Caco-2 (cell line): ENCODE measurements around the gene PRSS21. TPM values are rescaled to one million over a fixed set of nuclear protein-coding genes. Genes with fewer than 3 reads are reported as not detected.

Experiments
- BruUV-seq: library from RNA; stranded (reverse); fragments of 400-500 nt; replicated peaks from 2 replicates; lab custom pipeline; 2021; lab: Mats Ljungman, UMichigan
- CTCF ChIA-PET: fragments of 300-600 bp; sonication (Branson Sonifier 250); formaldehyde crosslinking; loops from one replicate; lab custom pipeline; 2022; ENCODE audit warnings: antibody characterized with exemption; lab: Charles Lee
- POLR2A ChIA-PET: fragments of 300-600 bp; sonication (Branson Sonifier 250); formaldehyde crosslinking; loops from one replicate; lab custom pipeline; 2022; ENCODE audit warnings: antibody characterized with exemption; lab: Charles Lee
- DNase-seq, 2 experiments: peaks; one replicate each; pipeline versions ENCODE4 v3.0.0 to v3.0.0-alpha.2; 2020 to 2022
- H3K27me3 ChIP-seq: replicated peaks from 2 replicates; pipeline ENCODE4 v1.6.0; 2011; ENCODE audit warnings: low read length; ENCODE audit not compliant: control insufficient read depth, insufficient read depth
- H3K36me3 ChIP-seq: 2 replicates; pipeline ENCODE4 v1.5.1; 2011; ENCODE audit warnings: low read length; ENCODE audit not compliant: control insufficient read depth, insufficient read depth
- H3K4me1 ChIP-seq: fragments of 250-450 bp; sonication (Bioruptor Pico); 2 replicates; pipeline ENCODE4 v1.5.1; 2020; ENCODE audit warnings: mild to moderate bottlenecking
- H3K4me3 ChIP-seq: 2 replicates; pipeline ENCODE4 v1.5.1; 2011; ENCODE audit warnings: low read depth, mild to moderate bottlenecking, control low read depth, low read length
- H3K9me3 ChIP-seq: fragments of 250-450 bp; sonication (Bioruptor Pico); 2 replicates; pipeline ENCODE4 v1.5.1; 2020; ENCODE audit warnings: mild to moderate bottlenecking, moderate library complexity
- H3K27ac Mint-ChIP-seq: one replicate; pipeline ENCODE4 v1.8.0; 2022; ENCODE audit warnings: mixed read lengths; ENCODE audit not compliant: unreplicated experiment
- H3K27me3 Mint-ChIP-seq: one replicate; pipeline ENCODE4 v1.8.0; 2022; ENCODE audit warnings: mixed read lengths; ENCODE audit not compliant: insufficient read depth, unreplicated experiment
- H3K36me3 Mint-ChIP-seq: one replicate; pipeline ENCODE4 v1.8.0; 2022; ENCODE audit warnings: mild to moderate bottlenecking, mixed read lengths; ENCODE audit not compliant: insufficient read depth, unreplicated experiment
- H3K4me1 Mint-ChIP-seq: one replicate; pipeline ENCODE4 v1.8.0; 2022; ENCODE audit warnings: low read depth, mixed read lengths; ENCODE audit not compliant: unreplicated experiment
- H3K4me3 Mint-ChIP-seq: one replicate; pipeline ENCODE4 v1.8.0; 2022; ENCODE audit warnings: mild to moderate bottlenecking, moderate library complexity, mixed read lengths; ENCODE audit not compliant: unreplicated experiment
- H3K9me3 Mint-ChIP-seq: one replicate; pipeline ENCODE4 v1.8.0; 2022; ENCODE audit warnings: mixed read lengths; ENCODE audit not compliant: unreplicated experiment
- intact Hi-C: fragments of 100-400 bp; cut with micrococcal nuclease; formaldehyde crosslinking; loops from one replicate; pipeline ENCODE4 v1.10.0; 2022; ENCODE audit not compliant: unreplicated experiment
- total RNA-seq: library from RNA; stranded (reverse); gene quantifications from 2 replicates; pipeline ENCODE4 v1.2.3, GENCODE V29; 2022
- TF ChIP-seq, protein P1 (sequence below), 2 experiments: fragments of 200-600 bp in 1 of 2; IDR thresholded peaks; 1 replicate in 1 of 2; 2 replicates in 1 of 2; pipeline versions ENCODE4 v1.5.1 to v1.8.0; 2011 to 2022; ENCODE audit warnings: antibody characterized with exemption in 1 of 2, control low read depth in 1 of 2, inconsistent platforms in 1 of 2, low read depth in 1 of 2, low read length in 1 of 2, mild to moderate bottlenecking in 1 of 2, moderate library complexity in 1 of 2; ENCODE audit not compliant: insufficient read depth in 1 of 2, severe bottlenecking in 1 of 2, unreplicated experiment in 1 of 2

PRSS21 gene
- total RNA-seq, 1 experiment from 2014 or later, result not detected

DNA sequence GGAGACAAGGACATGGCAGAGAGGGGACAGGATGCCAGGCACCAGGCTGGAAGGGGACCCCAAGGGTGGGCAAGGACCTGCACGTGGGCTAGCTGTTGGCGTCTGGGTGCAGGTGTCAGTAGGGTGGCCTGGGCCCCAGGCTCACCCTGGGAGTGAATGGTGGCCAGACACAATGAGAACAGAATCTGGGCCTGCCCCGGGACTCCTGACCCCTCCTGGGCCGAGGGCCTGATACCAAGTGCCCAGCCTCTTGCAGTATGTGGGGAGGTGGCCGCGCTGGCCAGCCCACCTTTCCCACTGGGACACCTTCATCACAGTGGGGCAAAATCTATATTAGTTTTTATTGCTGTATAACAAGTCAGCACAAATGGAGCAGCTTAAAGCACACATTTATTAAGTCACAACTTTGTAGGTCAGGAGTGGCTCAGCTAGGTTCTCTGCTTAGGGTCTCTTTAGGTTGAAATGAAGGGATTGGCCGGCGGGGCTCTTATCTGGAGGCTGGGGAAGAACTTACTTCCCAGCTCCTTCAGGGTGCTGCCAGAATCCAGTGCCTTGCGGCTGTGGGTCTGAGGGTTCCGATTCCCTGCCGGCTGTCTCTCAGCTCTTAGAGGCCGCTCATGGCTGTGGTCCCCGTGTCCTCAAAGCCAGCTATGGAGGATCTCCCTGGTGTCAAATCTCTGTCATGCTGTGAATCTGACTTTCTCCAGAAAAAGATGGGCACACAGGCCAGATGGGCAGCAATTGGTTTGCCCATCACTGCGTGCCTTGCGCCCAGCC is 33.3 kb upstream of the PRSS21 start:
- H3K27me3 ChIP-seq, result no peaks in the 10 kb centered on the region

DNA sequence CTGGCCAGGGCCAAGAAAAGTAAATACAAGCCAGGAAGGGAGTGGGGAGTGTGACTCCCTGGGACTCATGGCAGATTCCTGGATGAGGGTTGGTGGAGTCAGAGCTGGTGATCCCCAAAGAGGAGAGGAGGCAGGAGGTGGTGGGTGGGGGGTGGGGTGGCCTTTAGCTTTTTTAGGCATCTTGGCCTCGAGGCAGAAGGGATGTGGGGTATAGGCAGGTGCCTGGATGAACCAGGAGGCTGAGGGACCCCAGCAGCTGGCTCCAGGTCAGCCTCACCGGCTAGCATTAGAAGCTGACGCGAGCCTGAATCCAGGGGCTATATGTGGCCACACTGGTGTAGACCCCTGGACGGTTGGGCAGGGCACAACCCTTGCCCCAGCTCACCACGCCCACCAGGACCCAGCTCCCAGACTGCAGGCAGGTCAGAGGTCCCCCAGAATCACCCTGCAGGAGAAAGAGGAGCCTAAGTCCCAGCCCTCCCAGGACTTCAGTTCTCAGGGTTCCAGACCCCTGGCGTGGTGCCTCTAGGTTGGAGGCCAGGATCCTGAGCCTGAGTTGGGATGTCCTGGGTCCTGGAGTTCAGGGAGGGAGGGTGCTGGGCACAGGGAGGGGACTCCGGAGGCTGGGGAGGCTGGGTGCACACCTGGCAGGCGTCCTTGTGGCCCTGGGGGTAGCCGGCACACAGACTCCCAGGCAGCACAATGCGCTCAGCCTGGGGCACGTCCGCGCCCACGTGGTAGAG is 32.5 kb upstream of the PRSS21 start:
- Mint-ChIP-seq H3K27ac (no peak overlapping the region), H3K4me3 (no peak overlapping the region), H3K4me1 (peaks cover 6% of the 10 kb centered on the region), H3K36me3 (no peaks in the 10 kb centered on the region), H3K9me3 (no peaks in the 10 kb centered on the region), H3K27me3 (no peaks in the 10 kb centered on the region)
- TF ChIP-seq, protein P1, sequence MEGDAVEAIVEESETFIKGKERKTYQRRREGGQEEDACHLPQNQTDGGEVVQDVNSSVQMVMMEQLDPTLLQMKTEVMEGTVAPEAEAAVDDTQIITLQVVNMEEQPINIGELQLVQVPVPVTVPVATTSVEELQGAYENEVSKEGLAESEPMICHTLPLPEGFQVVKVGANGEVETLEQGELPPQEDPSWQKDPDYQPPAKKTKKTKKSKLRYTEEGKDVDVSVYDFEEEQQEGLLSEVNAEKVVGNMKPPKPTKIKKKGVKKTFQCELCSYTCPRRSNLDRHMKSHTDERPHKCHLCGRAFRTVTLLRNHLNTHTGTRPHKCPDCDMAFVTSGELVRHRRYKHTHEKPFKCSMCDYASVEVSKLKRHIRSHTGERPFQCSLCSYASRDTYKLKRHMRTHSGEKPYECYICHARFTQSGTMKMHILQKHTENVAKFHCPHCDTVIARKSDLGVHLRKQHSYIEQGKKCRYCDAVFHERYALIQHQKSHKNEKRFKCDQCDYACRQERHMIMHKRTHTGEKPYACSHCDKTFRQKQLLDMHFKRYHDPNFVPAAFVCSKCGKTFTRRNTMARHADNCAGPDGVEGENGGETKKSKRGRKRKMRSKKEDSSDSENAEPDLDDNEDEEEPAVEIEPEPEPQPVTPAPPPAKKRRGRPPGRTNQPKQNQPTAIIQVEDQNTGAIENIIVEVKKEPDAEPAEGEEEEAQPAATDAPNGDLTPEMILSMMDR (IDR thresholded peaks at IDR 0.05; ENCODE audit: insufficient read depth in 1 of 2, low read depth in 1 of 2, low read length in 1 of 2, severe bottlenecking in 1 of 2, unreplicated experiment in 1 of 2), result no peak
- intact Hi-C loops, result no loop called here
- ChIA-PET CTCF (interaction anchor here (0.6 to 1.0 kb wide), 3 partner anchors 37 to 45 kb away, joined by 3 to 5 read pairs (median 4); partner anchors contain the start of gene ZG16B), POLR2A (no interaction called here)
- H3K27me3 ChIP-seq, result no peaks in the 10 kb centered on the region
- no peak for DNase-seq
- no peaks in the 10 kb centered on the region for H3K9me3 ChIP-seq
- no TSS peak for BruUV-seq
- no peaks in the 10 kb centered on the region for H3K4me1 ChIP-seq
- H3K4me3 ChIP-seq, result no peak overlapping the region
- no peaks in the 10 kb centered on the region for H3K36me3 ChIP-seq

More for the DNA sequence above, 33.3 kb upstream of the PRSS21 start:
- H3K9me3 Mint-ChIP-seq, result no peaks in the 10 kb centered on the region
- ChIA-PET CTCF (interaction anchor here (0.6 to 1.0 kb wide), 2 partner anchors 38 to 46 kb away, joined by 3 to 4 read pairs; partner anchors contain the start of gene ZG16B), POLR2A (no interaction called here)
- H3K4me3 Mint-ChIP-seq, result no peak overlapping the region
- intact Hi-C loops, result loop anchor here (1.0 to 2.0 kb wide), 2 partner anchors 39 to 85 kb away; no protein-coding TSS in a partner anchor
- no peaks in the 10 kb centered on the region for H3K36me3 ChIP-seq
- DNase-seq, result no peak
- H3K4me3 ChIP-seq, result no peak overlapping the region
- peaks cover 3% of the 10 kb centered on the region for H3K4me1 ChIP-seq
- BruUV-seq, result no TSS peak
- H3K36me3 Mint-ChIP-seq, result no peaks in the 10 kb centered on the region
- no peaks in the 10 kb centered on the region for H3K27me3 Mint-ChIP-seq
- no peaks in the 10 kb centered on the region for H3K9me3 ChIP-seq
- H3K27ac Mint-ChIP-seq, result peak overlapping the region; percentile 59
- H3K4me1 Mint-ChIP-seq, result peaks cover 6% of the 10 kb centered on the region
- TF ChIP-seq, protein P1 (IDR thresholded peaks at IDR 0.05; ENCODE audit: insufficient read depth in 1 of 2, low read depth in 1 of 2, low read length in 1 of 2, severe bottlenecking in 1 of 2, unreplicated experiment in 1 of 2), result no peak
